ENCODE results near the gene KHDC4.

Gene KHDC4

GRCh38 chr1:155975375-155976061 is 41.3 kb upstream of the KHDC4 start:
- DNase-seq (ENCODE audit: low spot score in 2 of 2), result no peak
- Histone ChIP-seq H3K36me3 (replicated peaks) (no peaks in the 10 kb centered on the region; the same call in 1 of the 2 replicates), H3K27me3 (ENCODE audit: low read depth) (no peaks in the 10 kb centered on the region), H3K4me3 (peak overlapping the region; percentile 94), H3K4me1 (peaks cover 19% of the 10 kb centered on the region), H3K9me3 (no peaks in the 10 kb centered on the region)
- in situ Hi-C loops (cut with MboI; ENCODE audit: low sequenced_read_pairs), result no loop called here

- peaks cover 3% of the 10 kb centered on the region; the same call in 1 of the 2 replicates for H3K36me3 ChIP-seq (replicated peaks)
- no peak for DNase-seq (ENCODE audit: low spot score in 2 of 2)
- no peaks in the 10 kb centered on the region for H3K9me3 ChIP-seq
- H3K4me1 ChIP-seq, result peaks cover 19% of the 10 kb centered on the region
- H3K27me3 ChIP-seq (ENCODE audit: low read depth), result no peaks in the 10 kb centered on the region
- in situ Hi-C loops (cut with MboI; ENCODE audit: low sequenced_read_pairs), result no loop called here
- H3K4me3 ChIP-seq, result no peak overlapping the region
Observed at GRCh38 chr1:155974208-155975115, 40.2 kb upstream of the KHDC4 start.

GRCh38 chr1:155973723-155974122 is 39.5 kb upstream of the KHDC4 start:
- no peaks in the 10 kb centered on the region for H3K9me3 ChIP-seq
- H3K36me3 ChIP-seq (replicated peaks), result peaks cover 3% of the 10 kb centered on the region; the same call in 1 of the 2 replicates
- DNase-seq (ENCODE audit: low spot score in 2 of 2), result no peak
- H3K27me3 ChIP-seq (ENCODE audit: low read depth), result no peaks in the 10 kb centered on the region
- H3K4me1 ChIP-seq, result peaks cover 14% of the 10 kb centered on the region
- no peak overlapping the region for H3K4me3 ChIP-seq
- in situ Hi-C loops (cut with MboI; ENCODE audit: low sequenced_read_pairs), result no loop called here

GRCh38 chr1:155971910-155972809 is 37.9 kb upstream of the KHDC4 start:
- Histone ChIP-seq H3K27me3 (ENCODE audit: low read depth) (no peaks in the 10 kb centered on the region), H3K4me1 (peaks cover 12% of the 10 kb centered on the region), H3K36me3 (replicated peaks) (peaks cover 9% of the 10 kb centered on the region), H3K4me3 (no peak overlapping the region), H3K9me3 (no peaks in the 10 kb centered on the region)
- DNase-seq (ENCODE audit: low spot score in 2 of 2), result no peak
- in situ Hi-C loops (cut with MboI; ENCODE audit: low sequenced_read_pairs), result no loop called here

- DNase-seq (ENCODE audit: low spot score in 2 of 2), result no peak
- Histone ChIP-seq H3K4me1 (peaks cover 1% of the 10 kb centered on the region), H3K9me3 (no peaks in the 10 kb centered on the region), H3K36me3 (replicated peaks) (peaks cover 23% of the 10 kb centered on the region), H3K4me3 (no peak overlapping the region), H3K27me3 (ENCODE audit: low read depth) (no peaks in the 10 kb centered on the region)
- in situ Hi-C loops (cut with MboI; ENCODE audit: low sequenced_read_pairs), result no loop called here
Observed at GRCh38 chr1:155970531-155971167, 36.4 kb upstream of the KHDC4 start.

GRCh38 chr1:155969377-155969791 is 35.2 kb upstream of the KHDC4 start:
- peaks cover 32% of the 10 kb centered on the region for H3K36me3 ChIP-seq (replicated peaks)
- no peaks in the 10 kb centered on the region for H3K27me3 ChIP-seq (ENCODE audit: low read depth)
- H3K9me3 ChIP-seq, result no peaks in the 10 kb centered on the region
- no peak for DNase-seq (ENCODE audit: low spot score in 2 of 2)
- in situ Hi-C loops (cut with MboI; ENCODE audit: low sequenced_read_pairs), result no loop called here
- H3K4me3 ChIP-seq, result no peak overlapping the region
- H3K4me1 ChIP-seq, result no peaks in the 10 kb centered on the region

GRCh38 chr1:155968670-155969069 is 34.5 kb upstream of the KHDC4 start:
- no peaks in the 10 kb centered on the region for H3K4me1 ChIP-seq
- no peaks in the 10 kb centered on the region for H3K27me3 ChIP-seq (ENCODE audit: low read depth)
- peaks cover 36% of the 10 kb centered on the region for H3K36me3 ChIP-seq (replicated peaks)
- no peak for DNase-seq (ENCODE audit: low spot score in 2 of 2)
- no peak overlapping the region for H3K4me3 ChIP-seq
- in situ Hi-C loops (cut with MboI; ENCODE audit: low sequenced_read_pairs), result no loop called here
- no peaks in the 10 kb centered on the region for H3K9me3 ChIP-seq

- Histone ChIP-seq H3K4me3 (no peak overlapping the region), H3K9me3 (no peaks in the 10 kb centered on the region), H3K36me3 (replicated peaks) (peaks cover 38% of the 10 kb centered on the region), H3K27me3 (ENCODE audit: low read depth) (no peaks in the 10 kb centered on the region), H3K4me1 (no peaks in the 10 kb centered on the region)
- in situ Hi-C loops (cut with MboI; ENCODE audit: low sequenced_read_pairs), result no loop called here
- no peak for DNase-seq (ENCODE audit: low spot score in 2 of 2)
Observed at GRCh38 chr1:155968051-155968400, 33.8 kb upstream of the KHDC4 start.

GRCh38 chr1:155967341-155968050 is 33.3 kb upstream of the KHDC4 start:
- Histone ChIP-seq H3K4me3 (no peak overlapping the region), H3K4me1 (no peaks in the 10 kb centered on the region)
- in situ Hi-C loops (cut with MboI; ENCODE audit: low sequenced_read_pairs), result no loop called here

GRCh38 chr1:155966750-155967149 is 32.5 kb upstream of the KHDC4 start:
- no peak overlapping the region for H3K4me3 ChIP-seq
- no peak for DNase-seq (ENCODE audit: low spot score in 2 of 2)
- peaks cover 50% of the 10 kb centered on the region for H3K36me3 ChIP-seq (replicated peaks)
- H3K4me1 ChIP-seq, result no peaks in the 10 kb centered on the region
- H3K27me3 ChIP-seq (ENCODE audit: low read depth), result no peaks in the 10 kb centered on the region
- no peaks in the 10 kb centered on the region for H3K9me3 ChIP-seq
- in situ Hi-C loops (cut with MboI; ENCODE audit: low sequenced_read_pairs), result no loop called here

More at GRCh38 chr1:155967341-155968050, 33.3 kb upstream of the KHDC4 start:
- peaks cover 43% of the 10 kb centered on the region for H3K36me3 ChIP-seq (replicated peaks)
- H3K9me3 ChIP-seq, result no peaks in the 10 kb centered on the region
- H3K27me3 ChIP-seq (ENCODE audit: low read depth), result no peaks in the 10 kb centered on the region
- DNase-seq (ENCODE audit: low spot score in 2 of 2), result no peak

GRCh38 chr1:155966135-155966534 is 31.9 kb upstream of the KHDC4 start:
- Histone ChIP-seq H3K4me1 (no peaks in the 10 kb centered on the region), H3K4me3 (no peak overlapping the region), H3K9me3 (no peaks in the 10 kb centered on the region), H3K27me3 (ENCODE audit: low read depth) (no peaks in the 10 kb centered on the region), H3K36me3 (replicated peaks) (peaks cover 54% of the 10 kb centered on the region)
- in situ Hi-C loops (cut with MboI; ENCODE audit: low sequenced_read_pairs), result no loop called here
- DNase-seq (ENCODE audit: low spot score in 2 of 2), result no peak

GRCh38 chr1:155964193-155964592 is 30.0 kb upstream of the KHDC4 start:
- Histone ChIP-seq H3K4me3 (no peak overlapping the region), H3K27me3 (ENCODE audit: low read depth) (no peaks in the 10 kb centered on the region), H3K9me3 (no peaks in the 10 kb centered on the region), H3K36me3 (replicated peaks) (peaks cover 64% of the 10 kb centered on the region), H3K4me1 (no peaks in the 10 kb centered on the region)
- no peak for DNase-seq (ENCODE audit: low spot score in 2 of 2)
- in situ Hi-C loops (cut with MboI; ENCODE audit: low sequenced_read_pairs), result no loop called here

All from HAP-1 (cell line).